ENCODE measurements around the gene CAMK2D. TPM values are rescaled to one million over a fixed set of nuclear protein-coding genes. Genes with fewer than 3 reads are reported as not detected.

CAMK2D gene
- total RNA-seq, 1 donor from 2014 or later: 147 TPM

GRCh38 chr4:113637823-113638561 lies 123.5 kb downstream of the CAMK2D start:
- Histone ChIP-seq H3K4me1 (ENCODE audit: control insufficient read depth in 3 of 3, insufficient read depth in 3 of 3, low read length in 3 of 3) (peaks cover 16 to 24% (median 19%) of the 10 kb centered on the region in 3 donors), H3K4me3 (ENCODE audit: low read length in 3 of 3) (no peak overlapping the region), H3K36me3 (ENCODE audit: control insufficient read depth in 3 of 3, insufficient read depth in 3 of 3, low read length in 3 of 3) (no peaks in the 10 kb centered on the region), H3K27me3 (ENCODE audit: control insufficient read depth in 3 of 3, insufficient read depth in 3 of 3, low read length in 3 of 3) (no peaks in the 10 kb centered on the region), H3K27ac (ENCODE audit: low read depth, low read length) (no peak overlapping the region), H3K9me3 (ENCODE audit: control insufficient read depth in 3 of 3, low read length in 3 of 3) (no peaks in the 10 kb centered on the region), H3K9ac (ENCODE audit: low read depth in 1 of 3, low read length in 3 of 3) (no peak overlapping the region)

- H3K4me1 ChIP-seq (ENCODE audit: control insufficient read depth in 3 of 3, insufficient read depth in 3 of 3, low read length in 3 of 3): peaks cover 16 to 21% (median 19%) of the 10 kb centered on the region in 3 donors
- H3K27ac ChIP-seq (ENCODE audit: low read depth, low read length): no peak overlapping the region
- no peak overlapping the region for H3K4me3 ChIP-seq (ENCODE audit: low read length in 3 of 3)
- no peaks in the 10 kb centered on the region for H3K36me3 ChIP-seq (ENCODE audit: control insufficient read depth in 3 of 3, insufficient read depth in 3 of 3, low read length in 3 of 3)
- H3K9ac ChIP-seq (ENCODE audit: low read depth in 1 of 3, low read length in 3 of 3): no peak overlapping the region
- no peaks in the 10 kb centered on the region for H3K27me3 ChIP-seq (ENCODE audit: control insufficient read depth in 3 of 3, insufficient read depth in 3 of 3, low read length in 3 of 3)
- no peaks in the 10 kb centered on the region for H3K9me3 ChIP-seq (ENCODE audit: control insufficient read depth in 3 of 3, low read length in 3 of 3)
These were observed 124.2 kb downstream of the CAMK2D start for GRCh38 chr4:113637363-113637762.

- Histone ChIP-seq H3K9ac (ENCODE audit: low read depth in 1 of 3, low read length in 3 of 3) (no peak overlapping the region), H3K9me3 (ENCODE audit: control insufficient read depth in 3 of 3, low read length in 3 of 3) (no peaks in the 10 kb centered on the region), H3K4me3 (ENCODE audit: low read length in 3 of 3) (no peak overlapping the region), H3K27ac (ENCODE audit: low read depth, low read length) (peak overlapping the region; percentile 52), H3K4me1 (ENCODE audit: control insufficient read depth in 3 of 3, insufficient read depth in 3 of 3, low read length in 3 of 3) (peaks cover 16 to 20% (median 19%) of the 10 kb centered on the region in 3 donors), H3K27me3 (ENCODE audit: control insufficient read depth in 3 of 3, insufficient read depth in 3 of 3, low read length in 3 of 3) (no peaks in the 10 kb centered on the region), H3K36me3 (ENCODE audit: control insufficient read depth in 3 of 3, insufficient read depth in 3 of 3, low read length in 3 of 3) (no peaks in the 10 kb centered on the region)
These were observed 124.7 kb downstream of the CAMK2D start for GRCh38 chr4:113636877-113637276.

- peak overlapping the region; percentile 52 for H3K27ac ChIP-seq (ENCODE audit: low read depth, low read length)
- no peak overlapping the region for H3K9ac ChIP-seq (ENCODE audit: low read depth in 1 of 3, low read length in 3 of 3)
These were observed 125.1 kb downstream of the CAMK2D start for GRCh38 chr4:113636438-113636818.

GRCh38 chr4:113635739-113636437 lies 125.7 kb downstream of the CAMK2D start:
- Histone ChIP-seq H3K27ac (ENCODE audit: low read depth, low read length) (peak overlapping the region; percentile 52), H3K4me1 (ENCODE audit: control insufficient read depth in 3 of 3, insufficient read depth in 3 of 3, low read length in 3 of 3) (peaks cover 16 to 20% (median 19%) of the 10 kb centered on the region in 3 donors)

More at GRCh38 chr4:113636438-113636818, 125.1 kb downstream of the CAMK2D start:
- no peaks in the 10 kb centered on the region for H3K27me3 ChIP-seq (ENCODE audit: control insufficient read depth in 3 of 3, insufficient read depth in 3 of 3, low read length in 3 of 3)
- H3K4me1 ChIP-seq (ENCODE audit: control insufficient read depth in 3 of 3, insufficient read depth in 3 of 3, low read length in 3 of 3): peaks cover 16 to 20% (median 19%) of the 10 kb centered on the region in 3 donors
- H3K9me3 ChIP-seq (ENCODE audit: control insufficient read depth in 3 of 3, low read length in 3 of 3): no peaks in the 10 kb centered on the region
- no peaks in the 10 kb centered on the region for H3K36me3 ChIP-seq (ENCODE audit: control insufficient read depth in 3 of 3, insufficient read depth in 3 of 3, low read length in 3 of 3)
- no peak overlapping the region for H3K4me3 ChIP-seq (ENCODE audit: low read length in 3 of 3)

GRCh38 chr4:113634081-113634969 lies 127.2 kb downstream of the CAMK2D start:
- no peaks in the 10 kb centered on the region for H3K27me3 ChIP-seq (ENCODE audit: control insufficient read depth in 3 of 3, insufficient read depth in 3 of 3, low read length in 3 of 3)
- H3K36me3 ChIP-seq (ENCODE audit: control insufficient read depth in 3 of 3, insufficient read depth in 3 of 3, low read length in 3 of 3): no peaks in the 10 kb centered on the region
- H3K9me3 ChIP-seq (ENCODE audit: control insufficient read depth in 3 of 3, low read length in 3 of 3): no peaks in the 10 kb centered on the region
- H3K27ac ChIP-seq (ENCODE audit: low read depth, low read length): no peak overlapping the region
- no peak overlapping the region for H3K4me3 ChIP-seq (ENCODE audit: low read length in 3 of 3)
- H3K4me1 ChIP-seq (ENCODE audit: control insufficient read depth in 3 of 3, insufficient read depth in 3 of 3, low read length in 3 of 3): peaks cover 16 to 20% (median 19%) of the 10 kb centered on the region in 3 donors
- peak overlapping the region in 1 of 3 donors; percentile 14 for H3K9ac ChIP-seq (ENCODE audit: low read depth in 1 of 3, low read length in 3 of 3)

More at GRCh38 chr4:113635739-113636437, 125.7 kb downstream of the CAMK2D start:
- no peaks in the 10 kb centered on the region for H3K36me3 ChIP-seq (ENCODE audit: control insufficient read depth in 3 of 3, insufficient read depth in 3 of 3, low read length in 3 of 3)
- no peak overlapping the region for H3K9ac ChIP-seq (ENCODE audit: low read depth in 1 of 3, low read length in 3 of 3)
- no peaks in the 10 kb centered on the region for H3K27me3 ChIP-seq (ENCODE audit: control insufficient read depth in 3 of 3, insufficient read depth in 3 of 3, low read length in 3 of 3)
- H3K9me3 ChIP-seq (ENCODE audit: control insufficient read depth in 3 of 3, low read length in 3 of 3): no peaks in the 10 kb centered on the region
- H3K4me3 ChIP-seq (ENCODE audit: low read length in 3 of 3): no peak overlapping the region

GRCh38 chr4:113633467-113633866 lies 128.1 kb downstream of the CAMK2D start:
- H3K27ac ChIP-seq (ENCODE audit: low read depth, low read length): no peak overlapping the region
- H3K36me3 ChIP-seq (ENCODE audit: control insufficient read depth in 3 of 3, insufficient read depth in 3 of 3, low read length in 3 of 3): no peaks in the 10 kb centered on the region
- no peaks in the 10 kb centered on the region for H3K9me3 ChIP-seq (ENCODE audit: control insufficient read depth in 3 of 3, low read length in 3 of 3)
- peaks cover 16 to 20% (median 19%) of the 10 kb centered on the region in 3 donors for H3K4me1 ChIP-seq (ENCODE audit: control insufficient read depth in 3 of 3, insufficient read depth in 3 of 3, low read length in 3 of 3)
- no peaks in the 10 kb centered on the region for H3K27me3 ChIP-seq (ENCODE audit: control insufficient read depth in 3 of 3, insufficient read depth in 3 of 3, low read length in 3 of 3)
- no peak overlapping the region for H3K9ac ChIP-seq (ENCODE audit: low read depth in 1 of 3, low read length in 3 of 3)
- no peak overlapping the region for H3K4me3 ChIP-seq (ENCODE audit: low read length in 3 of 3)

- Histone ChIP-seq H3K36me3 (ENCODE audit: control insufficient read depth in 3 of 3, insufficient read depth in 3 of 3, low read length in 3 of 3) (no peaks in the 10 kb centered on the region), H3K9me3 (ENCODE audit: control insufficient read depth in 3 of 3, low read length in 3 of 3) (no peaks in the 10 kb centered on the region), H3K27me3 (ENCODE audit: control insufficient read depth in 3 of 3, insufficient read depth in 3 of 3, low read length in 3 of 3) (no peaks in the 10 kb centered on the region), H3K9ac (ENCODE audit: low read depth in 1 of 3, low read length in 3 of 3) (no peak overlapping the region), H3K4me3 (ENCODE audit: low read length in 3 of 3) (no peak overlapping the region), H3K4me1 (ENCODE audit: control insufficient read depth in 3 of 3, insufficient read depth in 3 of 3, low read length in 3 of 3) (peaks cover 3 to 6% (median 6%) of the 10 kb centered on the region in 3 donors), H3K27ac (ENCODE audit: low read depth, low read length) (no peak overlapping the region)
These were observed 132.8 kb downstream of the CAMK2D start for GRCh38 chr4:113628711-113629110.

- H3K27ac ChIP-seq (ENCODE audit: low read depth, low read length): no peak overlapping the region
- H3K27me3 ChIP-seq (ENCODE audit: control insufficient read depth in 3 of 3, insufficient read depth in 3 of 3, low read length in 3 of 3): no peaks in the 10 kb centered on the region
- H3K9ac ChIP-seq (ENCODE audit: low read depth in 1 of 3, low read length in 3 of 3): no peak overlapping the region
- H3K9me3 ChIP-seq (ENCODE audit: control insufficient read depth in 3 of 3, low read length in 3 of 3): no peaks in the 10 kb centered on the region
- H3K4me3 ChIP-seq (ENCODE audit: low read length in 3 of 3): no peak overlapping the region
- peaks cover 0 to 3% (median 0%) of the 10 kb centered on the region in 3 donors for H3K4me1 ChIP-seq (ENCODE audit: control insufficient read depth in 3 of 3, insufficient read depth in 3 of 3, low read length in 3 of 3)
- H3K36me3 ChIP-seq (ENCODE audit: control insufficient read depth in 3 of 3, insufficient read depth in 3 of 3, low read length in 3 of 3): no peaks in the 10 kb centered on the region
These were observed 134.2 kb downstream of the CAMK2D start for GRCh38 chr4:113627321-113627720.
